Hepatocyte (in vitro differentiated cells): Measurements from ENCODE around the gene RAP1B.

ENCODE experiments used
- EZH2 ChIP-seq: fragments of 200-600 bp; sonication (generic); IDR thresholded peaks from 2 replicates; pipeline ENCODE4 v1.6.1; 2016; ENCODE audit warnings: antibody characterized with exemption, mild to moderate bottlenecking, borderline replicate concordance
- EZH2phosphoT487 ChIP-seq: fragments of 200-600 bp; sonication (generic); IDR thresholded peaks from one replicate; pipeline ENCODE4 v1.6.1; 2018; ENCODE audit warnings: antibody characterized with exemption, mild to moderate bottlenecking, low read depth, moderate library complexity; ENCODE audit not compliant: unreplicated experiment, severe bottlenecking
- TF ChIP-seq, protein P1 (sequence below): fragments of 200-600 bp; sonication (generic); IDR thresholded peaks from 2 replicates; pipeline ENCODE4 v1.5.1; 2016; ENCODE audit warnings: antibody characterized with exemption, mild to moderate bottlenecking; ENCODE audit not compliant: poor library complexity

DNA sequence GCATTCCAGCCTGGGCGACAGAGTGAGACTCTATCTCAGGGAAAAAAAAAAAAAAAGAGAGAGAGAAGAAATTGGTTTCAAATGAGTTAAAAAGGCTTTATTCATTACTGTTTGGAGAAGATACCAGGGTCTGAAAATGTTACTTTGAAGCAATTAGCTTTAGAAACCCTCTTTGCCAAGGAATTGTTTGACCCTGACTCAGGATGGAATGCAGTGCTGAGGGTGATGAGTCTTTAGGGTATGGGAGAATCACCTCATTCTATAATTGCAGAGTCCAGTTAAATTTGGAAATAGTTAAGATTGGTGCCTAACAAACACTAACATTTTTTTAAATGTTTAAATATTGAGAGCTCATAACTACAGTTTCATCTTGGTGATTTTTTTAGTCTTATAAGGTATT is 13.3 kb downstream of the RAP1B start:
- TF ChIP-seq, protein P1, sequence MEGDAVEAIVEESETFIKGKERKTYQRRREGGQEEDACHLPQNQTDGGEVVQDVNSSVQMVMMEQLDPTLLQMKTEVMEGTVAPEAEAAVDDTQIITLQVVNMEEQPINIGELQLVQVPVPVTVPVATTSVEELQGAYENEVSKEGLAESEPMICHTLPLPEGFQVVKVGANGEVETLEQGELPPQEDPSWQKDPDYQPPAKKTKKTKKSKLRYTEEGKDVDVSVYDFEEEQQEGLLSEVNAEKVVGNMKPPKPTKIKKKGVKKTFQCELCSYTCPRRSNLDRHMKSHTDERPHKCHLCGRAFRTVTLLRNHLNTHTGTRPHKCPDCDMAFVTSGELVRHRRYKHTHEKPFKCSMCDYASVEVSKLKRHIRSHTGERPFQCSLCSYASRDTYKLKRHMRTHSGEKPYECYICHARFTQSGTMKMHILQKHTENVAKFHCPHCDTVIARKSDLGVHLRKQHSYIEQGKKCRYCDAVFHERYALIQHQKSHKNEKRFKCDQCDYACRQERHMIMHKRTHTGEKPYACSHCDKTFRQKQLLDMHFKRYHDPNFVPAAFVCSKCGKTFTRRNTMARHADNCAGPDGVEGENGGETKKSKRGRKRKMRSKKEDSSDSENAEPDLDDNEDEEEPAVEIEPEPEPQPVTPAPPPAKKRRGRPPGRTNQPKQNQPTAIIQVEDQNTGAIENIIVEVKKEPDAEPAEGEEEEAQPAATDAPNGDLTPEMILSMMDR = no peak
- TF ChIP-seq EZH2phosphoT487 (no peak), EZH2 (no peak)
